ENCODE results near the gene MTERF2.

The MTERF2 gene

GRCh38 chr12:106987846-106988245, 900 bp upstream of the MTERF2 start:
- no peak for DNase-seq (ENCODE audit: low read depth in 2 of 2)

GRCh38 chr12:106986135-106986534, 811 bp downstream of the MTERF2 start:
- no peak for DNase-seq (ENCODE audit: low read depth in 2 of 2)

- no peak for DNase-seq (ENCODE audit: low read depth in 2 of 2)
Measured at GRCh38 chr12:106985479-106985878, 1.5 kb downstream of the MTERF2 start.

- no peak for DNase-seq (ENCODE audit: low read depth in 2 of 2)
Measured at GRCh38 chr12:106984588-106985137, 2.3 kb downstream of the MTERF2 start.

GRCh38 chr12:106982229-106982628, 4.7 kb downstream of the MTERF2 start:
- DNase-seq (ENCODE audit: low read depth in 2 of 2), result no peak

GRCh38 chr12:106981788-106982187, 5.2 kb downstream of the MTERF2 start:
- no peak for DNase-seq (ENCODE audit: low read depth in 2 of 2)

- DNase-seq (ENCODE audit: low read depth in 2 of 2), result no peak
Measured at GRCh38 chr12:106980944-106981343, 6.0 kb downstream of the MTERF2 start.

GRCh38 chr12:106978035-106978800, 8.7 kb downstream of the MTERF2 start:
- DNase-seq (ENCODE audit: low read depth in 2 of 2), result no peak

GRCh38 chr12:106976668-106977067, 10.3 kb downstream of the MTERF2 start:
- no peak for DNase-seq (ENCODE audit: low read depth in 2 of 2)

- DNase-seq (ENCODE audit: low read depth in 2 of 2), result no peak
Measured at GRCh38 chr12:106975993-106976658, 10.8 kb downstream of the MTERF2 start.

- no peak for DNase-seq (ENCODE audit: low read depth in 2 of 2)
Measured at GRCh38 chr12:106975098-106975497, 11.8 kb downstream of the MTERF2 start.

- no peak for DNase-seq (ENCODE audit: low read depth in 2 of 2)
Measured at GRCh38 chr12:106974511-106974910, 12.4 kb downstream of the MTERF2 start.

- DNase-seq (ENCODE audit: low read depth in 2 of 2), result no peak
Measured at GRCh38 chr12:106973545-106973944, 13.4 kb downstream of the MTERF2 start.

GRCh38 chr12:106971065-106971464, 15.9 kb downstream of the MTERF2 start:
- DNase-seq (ENCODE audit: low read depth in 2 of 2), result no peak

GRCh38 chr12:106964526-106964925, 22.4 kb downstream of the MTERF2 start:
- DNase-seq (ENCODE audit: low read depth in 2 of 2), result no peak

- no peak for DNase-seq (ENCODE audit: low read depth in 2 of 2)
Measured at GRCh38 chr12:106962286-106962685, 24.7 kb downstream of the MTERF2 start.

GRCh38 chr12:106960443-106960842, 26.5 kb downstream of the MTERF2 start:
- DNase-seq (ENCODE audit: low read depth in 2 of 2), result no peak

GRCh38 chr12:106957583-106957982, 29.4 kb downstream of the MTERF2 start:
- DNase-seq (ENCODE audit: low read depth in 2 of 2), result no peak

- DNase-seq (ENCODE audit: low read depth in 2 of 2), result peak in 1 of 2 donors; percentile 52
Measured at GRCh38 chr12:106956048-106956578, 30.8 kb downstream of the MTERF2 start.

- DNase-seq (ENCODE audit: low read depth in 2 of 2), result peak; percentile 84 to 86
Measured at GRCh38 chr12:106955377-106956047, 31.4 kb downstream of the MTERF2 start, which contains the start of gene TMEM263. TMEM263 (plus strand) TSS chr12:106955907; CDS start chr12:106967117, 11,210 bp downstream.

GRCh38 chr12:106954462-106955376, 32.2 kb downstream of the MTERF2 start:
- peak in 1 of 2 donors; percentile 9 for DNase-seq (ENCODE audit: low read depth in 2 of 2)
